ENCODE results near the gene ASGR2. TPM values are rescaled to one million over a fixed set of nuclear protein-coding genes. Genes with fewer than 3 reads are reported as not detected.

Gene ASGR2
- total RNA-seq, 1 donor from 2014 or later = 0.82 TPM

- no peaks in the 10 kb centered on the region for H3K36me3 Mint-ChIP-seq
- no peaks in the 10 kb centered on the region for H3K4me1 Mint-ChIP-seq (ENCODE audit: unreplicated experiment)
- no peaks in the 10 kb centered on the region for H3K9me3 Mint-ChIP-seq
- H3K27me3 Mint-ChIP-seq = peaks cover 2% of the 10 kb centered on the region
- DNase-seq (ENCODE audit: extremely low spot score, unreplicated experiment) = no peak
- no peak for TF ChIP-seq CTCF (conservative IDR thresholded peaks at IDR 0.05)
- H3K4me3 Mint-ChIP-seq = no peak overlapping the region
- H3K27ac Mint-ChIP-seq = no peak overlapping the region
Observed at GRCh38 chr17:7056386-7056785, 58.2 kb downstream of the ASGR2 start.

Other genes starting within 250 kb of the ASGR2 start
- 0.34 and 2.1 TPM in 2 replicates for gene ALOX12, start 118.8 kb downstream of the ASGR2 start, total RNA-seq (ENCODE audit: low replicate concordance)
- gene RNASEK, start 102.2 kb downstream of the ASGR2 start, total RNA-seq (ENCODE audit: low replicate concordance) = 176 and 208 TPM in 2 replicates
- gene BCL6B, start 91.8 kb downstream of the ASGR2 start, total RNA-seq (ENCODE audit: low replicate concordance) = not detected in 2 replicates
- 13.5 and 15.5 TPM in 2 replicates for gene SLC16A13, start 78.8 kb downstream of the ASGR2 start, total RNA-seq (ENCODE audit: low replicate concordance)
- gene SLC16A11, start 70.7 kb downstream of the ASGR2 start, total RNA-seq (ENCODE audit: low replicate concordance) = 3.9 and 10.5 TPM in 2 replicates
- gene CLEC10A, start 34.6 kb downstream of the ASGR2 start, total RNA-seq (ENCODE audit: low replicate concordance) = not detected in 2 replicates
- gene ASGR1, start 64.5 kb upstream of the ASGR2 start, total RNA-seq (ENCODE audit: low replicate concordance) = 7.5 and 9.7 TPM in 2 replicates
- 7.8 and 46.1 TPM in 2 replicates for gene DLG4, start 105.0 kb upstream of the ASGR2 start, total RNA-seq (ENCODE audit: low replicate concordance)
- gene ACADVL, start 105.1 kb upstream of the ASGR2 start, total RNA-seq (ENCODE audit: low replicate concordance) = 573 and 617 TPM in 2 replicates
- 62.8 and 93.9 TPM in 2 replicates for gene DVL2, start 119.7 kb upstream of the ASGR2 start, total RNA-seq (ENCODE audit: low replicate concordance)
- gene PHF23, start 124.6 kb upstream of the ASGR2 start, total RNA-seq (ENCODE audit: low replicate concordance) = 42.8 and 61.1 TPM in 2 replicates
- 478 and 570 TPM in 2 replicates for gene GABARAP, start 127.6 kb upstream of the ASGR2 start, total RNA-seq (ENCODE audit: low replicate concordance)
- 138 and 154 TPM in 2 replicates for gene CTDNEP1, start 136.9 kb upstream of the ASGR2 start, total RNA-seq (ENCODE audit: low replicate concordance)
- 43.1 and 55.7 TPM in 2 replicates for gene ELP5, start 137.4 kb upstream of the ASGR2 start, total RNA-seq (ENCODE audit: low replicate concordance)
- gene CLDN7, start 147.7 kb upstream of the ASGR2 start, total RNA-seq (ENCODE audit: low replicate concordance) = 118 and 284 TPM in 2 replicates
- 1.2 and 4.0 TPM in 2 replicates for gene SLC2A4, start 166.9 kb upstream of the ASGR2 start, total RNA-seq (ENCODE audit: low replicate concordance)
- 4.5 and 7.0 TPM in 2 replicates for gene YBX2, start 179.8 kb upstream of the ASGR2 start, total RNA-seq (ENCODE audit: low replicate concordance)
- gene EIF5A, start 192.8 kb upstream of the ASGR2 start, total RNA-seq (ENCODE audit: low replicate concordance) = 454 and 510 TPM in 2 replicates
- 75.0 and 75.4 TPM in 2 replicates for gene GPS2, start 200.5 kb upstream of the ASGR2 start, total RNA-seq (ENCODE audit: low replicate concordance)
- gene NEURL4, start 214.5 kb upstream of the ASGR2 start, total RNA-seq (ENCODE audit: low replicate concordance) = 49.9 and 61.5 TPM in 2 replicates
- gene ACAP1, start 221.7 kb upstream of the ASGR2 start, total RNA-seq (ENCODE audit: low replicate concordance) = 3.2 and 8.3 TPM in 2 replicates
- gene KCTD11, start 237.3 kb upstream of the ASGR2 start, total RNA-seq (ENCODE audit: low replicate concordance) = 9.5 and 15.5 TPM in 2 replicates
- gene TMEM95, start 240.3 kb upstream of the ASGR2 start, total RNA-seq (ENCODE audit: low replicate concordance) = not detected in 2 replicates